Neural crest cell (in vitro differentiated cells): Measurements from ENCODE around the gene ASPM. TPM values are rescaled to one million over a fixed set of nuclear protein-coding genes. Genes with fewer than 3 reads are reported as not detected.

ENCODE experiments used
- DNase-seq: peaks from one replicate; pipeline ENCODE4 v3.0.0; 2021; ENCODE audit warnings: low read depth, mixed read lengths, low spot score
- H3K27ac Mint-ChIP-seq: one replicate; pipeline ENCODE4 v1.8.0; 2021; ENCODE audit warnings: mild to moderate bottlenecking, mixed read lengths; ENCODE audit not compliant: unreplicated experiment
- H3K27me3 Mint-ChIP-seq: 2 replicates; pipeline ENCODE4 v1.8.0; 2021; ENCODE audit warnings: low read depth, mild to moderate bottlenecking, mixed read lengths
- H3K36me3 Mint-ChIP-seq: 2 replicates; pipeline ENCODE4 v1.8.0; 2021; ENCODE audit warnings: low read depth, mild to moderate bottlenecking, mixed read lengths
- H3K4me1 Mint-ChIP-seq: 2 replicates; pipeline ENCODE4 v1.8.0; 2021; ENCODE audit warnings: mixed read lengths
- H3K4me3 Mint-ChIP-seq: one replicate; pipeline ENCODE4 v1.8.0; 2021; ENCODE audit warnings: mild to moderate bottlenecking, mixed read lengths
- H3K9me3 Mint-ChIP-seq: 2 replicates; pipeline ENCODE4 v1.8.0; 2021; ENCODE audit warnings: mixed read lengths
- CTCF ChIP-seq: fragments of 200-600 bp; sonication (generic); conservative IDR thresholded peaks from 2 replicates; pipeline ENCODE4 v1.5.0; 2021; ENCODE audit warnings: antibody characterized with exemption, mild to moderate bottlenecking
- total RNA-seq: library from RNA; stranded (reverse); gene quantifications from 2 replicates; pipeline ENCODE4 v1.2.1, GENCODE V29; 2021

ASPM gene
- total RNA-seq, 1 donor from 2014 or later: 53.3 TPM

DNA sequence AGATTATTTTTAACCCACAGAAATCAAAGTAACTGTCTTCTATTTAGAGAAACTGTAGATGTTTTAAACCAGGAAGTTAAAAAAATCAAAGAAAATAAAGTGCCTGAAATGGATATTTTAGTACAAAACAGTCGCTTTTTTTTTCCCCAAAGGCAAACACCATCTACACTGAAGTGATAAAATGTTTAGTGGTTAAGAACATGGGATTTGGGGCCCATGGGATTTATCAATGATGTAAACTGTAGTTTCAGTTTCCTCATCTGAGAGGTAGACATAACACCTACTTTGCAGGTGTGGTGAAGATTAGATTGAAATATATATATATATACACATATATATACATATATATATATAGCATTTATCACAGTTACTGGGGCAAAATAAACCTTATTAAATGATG lies 22.1 kb downstream of the ASPM start:
- no peak for DNase-seq
- Mint-ChIP-seq H3K4me3 (no peak overlapping the region), H3K9me3 (no peaks in the 10 kb centered on the region), H3K36me3 (peaks cover 12% of the 10 kb centered on the region), H3K27ac (no peak overlapping the region), H3K27me3 (no peaks in the 10 kb centered on the region), H3K4me1 (no peaks in the 10 kb centered on the region)
- TF ChIP-seq CTCF: no peak

GRCh38 chr1:197116156-197116555 lies 30.3 kb downstream of the ASPM start:
- peaks cover 45% of the 10 kb centered on the region for H3K36me3 Mint-ChIP-seq
- H3K27ac Mint-ChIP-seq: no peak overlapping the region
- no peak overlapping the region for H3K4me3 Mint-ChIP-seq
- H3K27me3 Mint-ChIP-seq: no peaks in the 10 kb centered on the region
- no peak for TF ChIP-seq CTCF
- no peak for DNase-seq
- no peaks in the 10 kb centered on the region for H3K4me1 Mint-ChIP-seq
- H3K9me3 Mint-ChIP-seq: peaks cover 2% of the 10 kb centered on the region

GRCh38 chr1:197106869-197107268 lies 39.6 kb downstream of the ASPM start:
- DNase-seq: no peak
- Mint-ChIP-seq H3K4me3 (no peak overlapping the region), H3K9me3 (peaks cover 6% of the 10 kb centered on the region), H3K27ac (no peak overlapping the region), H3K4me1 (peaks cover 14% of the 10 kb centered on the region), H3K36me3 (peaks cover 75% of the 10 kb centered on the region), H3K27me3 (no peaks in the 10 kb centered on the region)
- TF ChIP-seq CTCF: no peak

- Mint-ChIP-seq H3K4me3 (no peak overlapping the region), H3K9me3 (peaks cover 12% of the 10 kb centered on the region), H3K36me3 (peaks cover 60% of the 10 kb centered on the region), H3K4me1 (peaks cover 30% of the 10 kb centered on the region), H3K27me3 (no peaks in the 10 kb centered on the region), H3K27ac (no peak overlapping the region)
- DNase-seq: no peak
- no peak for TF ChIP-seq CTCF
Observed at GRCh38 chr1:197103300-197103699, 43.2 kb downstream of the ASPM start.

DNA sequence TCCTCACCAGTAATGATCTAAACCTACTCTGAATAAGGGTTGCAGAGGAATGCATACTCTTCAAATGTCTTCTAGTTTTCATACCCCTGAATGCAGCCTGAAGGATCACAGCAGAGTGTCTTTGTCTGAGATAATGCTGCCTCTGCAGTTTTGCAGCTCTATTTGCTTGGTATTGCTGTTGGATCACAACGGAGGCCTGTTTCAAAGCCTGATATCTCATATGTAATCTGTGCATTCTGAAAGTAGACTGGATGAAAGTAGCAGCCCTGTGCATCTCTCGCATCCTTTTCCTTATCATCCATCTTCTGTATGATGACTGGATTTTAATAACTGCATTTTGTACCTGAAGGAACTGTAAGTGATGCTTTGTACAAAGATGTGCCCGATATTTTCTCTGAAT lies 44.5 kb downstream of the ASPM start:
- no peak for TF ChIP-seq CTCF
- no peak overlapping the region for H3K4me3 Mint-ChIP-seq
- H3K27me3 Mint-ChIP-seq: no peaks in the 10 kb centered on the region
- no peak for DNase-seq
- H3K4me1 Mint-ChIP-seq: peaks cover 30% of the 10 kb centered on the region
- peaks cover 12% of the 10 kb centered on the region for H3K9me3 Mint-ChIP-seq
- H3K27ac Mint-ChIP-seq: no peak overlapping the region
- H3K36me3 Mint-ChIP-seq: peaks cover 56% of the 10 kb centered on the region

DNA sequence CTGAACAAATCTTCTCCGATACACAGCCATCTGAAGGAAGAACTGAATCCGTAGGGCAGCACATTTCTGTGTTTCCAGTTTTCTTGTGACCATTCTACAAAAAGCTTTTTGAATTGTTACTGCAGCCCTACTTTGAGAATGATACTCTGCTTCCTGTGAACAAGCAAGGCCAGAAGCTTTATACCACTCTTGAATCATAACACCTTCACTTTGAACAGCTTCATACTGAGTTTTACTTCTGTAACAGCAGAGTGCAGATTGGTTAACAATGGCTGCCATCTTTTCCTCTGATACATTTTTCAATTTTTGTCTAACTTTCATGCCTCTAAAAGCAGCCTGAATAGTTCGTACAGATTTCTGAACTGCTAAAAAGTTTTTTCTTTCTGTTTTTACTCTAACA lies 45.8 kb downstream of the ASPM start:
- peaks cover 47% of the 10 kb centered on the region for H3K36me3 Mint-ChIP-seq
- TF ChIP-seq CTCF: no peak
- peaks cover 12% of the 10 kb centered on the region for H3K9me3 Mint-ChIP-seq
- DNase-seq: no peak
- H3K4me1 Mint-ChIP-seq: peaks cover 30% of the 10 kb centered on the region
- no peaks in the 10 kb centered on the region for H3K27me3 Mint-ChIP-seq
- no peak overlapping the region for H3K4me3 Mint-ChIP-seq
- H3K27ac Mint-ChIP-seq: no peak overlapping the region
